HG03196 (cell line): ENCODE measurements around the gene TJAP1.
"Not testable (repeated sequence)": the region's sequence is repeated elsewhere in the genome, so short reads cannot be mapped to it uniquely, and the experiment has no call there.

ENCODE experiments used
- ATAC-seq: cut with Tn5 transposase; IDR thresholded peaks from one replicate; pipeline ENCODE4 v1.9.1; 2021; ENCODE audit not compliant: unreplicated experiment

TJAP1 gene

GRCh38 chr6:43453831-43454230 is 23.5 kb upstream of the TJAP1 start:
- no peak for ATAC-seq

GRCh38 chr6:43454290-43454695 is 23.1 kb upstream of the TJAP1 start:
- no peak for ATAC-seq

DNA sequence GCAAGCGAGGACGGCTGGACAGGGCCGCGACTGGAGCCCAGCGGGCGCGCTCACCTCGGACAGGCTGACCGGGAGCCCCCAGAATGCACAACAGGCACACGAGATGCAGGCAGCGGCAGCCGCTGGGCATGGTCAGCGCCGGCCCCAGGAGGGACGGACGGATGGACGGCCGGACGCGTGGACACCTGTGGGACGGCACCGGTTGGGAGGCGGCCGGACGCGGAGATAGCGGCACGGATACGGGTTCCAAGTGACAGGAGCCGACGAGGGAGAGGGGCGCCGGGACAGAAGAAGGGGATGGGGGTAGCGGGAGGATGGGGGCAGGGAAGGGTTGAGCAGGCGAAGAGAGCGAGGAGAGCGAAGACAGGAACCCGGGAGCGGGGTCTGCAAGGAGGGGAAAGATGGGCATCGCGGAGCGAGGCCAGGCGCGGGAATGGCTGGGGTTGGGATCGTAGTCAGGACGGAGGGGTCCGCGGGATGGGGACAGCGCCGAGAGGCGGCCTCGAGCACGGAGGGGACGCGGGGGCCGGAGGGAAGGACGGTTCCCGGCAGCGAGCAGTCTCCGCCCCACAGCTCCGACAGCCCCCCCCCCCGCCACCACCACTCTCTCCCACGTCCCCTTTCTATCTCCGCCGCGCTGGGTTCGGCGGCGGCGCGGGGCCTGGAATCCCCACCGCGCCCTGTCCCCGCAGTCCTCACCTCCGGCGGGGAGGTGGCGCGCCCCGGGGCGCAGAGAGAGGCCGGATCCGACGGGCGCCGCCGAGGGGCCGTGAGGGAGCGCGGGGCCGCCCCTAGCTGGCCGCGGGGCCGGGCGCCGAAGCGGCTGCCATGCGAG is 22.5 kb upstream of the TJAP1 start:
- ATAC-seq = no peak

- no peak for ATAC-seq
These were observed 21.6 kb upstream of the TJAP1 start, which contains the start of gene DLK2 for GRCh38 chr6:43455531-43456428. DLK2 (minus strand) TSS chr6:43455548; CDS start chr6:43454825, 723 bp downstream.

DNA sequence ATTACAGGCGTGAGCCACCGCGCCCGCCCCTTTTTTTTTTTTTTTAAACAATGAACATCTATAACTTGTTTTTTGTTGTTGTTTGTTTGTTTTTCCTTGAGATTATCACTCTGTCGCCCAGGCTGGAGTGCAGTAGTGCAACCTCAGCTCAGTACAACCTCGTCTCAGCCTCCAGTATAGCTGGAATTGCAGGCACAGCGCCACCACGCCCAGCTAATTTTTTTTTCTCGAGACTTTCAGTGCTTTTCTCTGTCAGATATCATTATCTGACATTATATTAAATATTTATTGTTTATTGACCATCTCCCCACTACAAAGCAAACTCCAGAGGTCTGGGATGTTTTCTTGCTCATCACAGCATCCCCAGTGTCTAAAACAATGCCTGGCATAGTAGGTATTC is 19.7 kb upstream of the TJAP1 start:
- no peak for ATAC-seq

- ATAC-seq = not testable (repeated sequence)
These were observed 19.2 kb upstream of the TJAP1 start for GRCh38 chr6:43458154-43458553.

GRCh38 chr6:43459535-43459934 is 17.8 kb upstream of the TJAP1 start:
- ATAC-seq = no peak

DNA sequence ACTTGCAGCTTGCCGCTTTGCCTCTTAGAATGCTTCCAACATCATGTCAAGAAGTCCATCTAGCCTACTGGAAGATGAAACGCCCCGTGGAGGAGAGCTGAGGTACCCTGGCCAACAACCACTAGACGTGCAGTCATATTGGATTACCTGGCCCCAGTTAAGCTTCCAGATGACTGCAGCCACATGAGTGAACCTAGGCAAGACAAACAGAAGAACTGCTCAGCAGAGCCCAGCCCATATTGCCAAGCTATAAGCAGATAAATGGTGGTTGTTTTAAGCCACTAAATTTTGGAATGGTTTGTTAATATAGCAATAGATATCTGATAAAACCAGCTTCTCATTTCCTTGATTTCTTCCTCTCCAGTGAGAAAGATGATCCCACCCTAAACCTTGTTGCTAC is 17.3 kb upstream of the TJAP1 start:
- no peak for ATAC-seq

DNA sequence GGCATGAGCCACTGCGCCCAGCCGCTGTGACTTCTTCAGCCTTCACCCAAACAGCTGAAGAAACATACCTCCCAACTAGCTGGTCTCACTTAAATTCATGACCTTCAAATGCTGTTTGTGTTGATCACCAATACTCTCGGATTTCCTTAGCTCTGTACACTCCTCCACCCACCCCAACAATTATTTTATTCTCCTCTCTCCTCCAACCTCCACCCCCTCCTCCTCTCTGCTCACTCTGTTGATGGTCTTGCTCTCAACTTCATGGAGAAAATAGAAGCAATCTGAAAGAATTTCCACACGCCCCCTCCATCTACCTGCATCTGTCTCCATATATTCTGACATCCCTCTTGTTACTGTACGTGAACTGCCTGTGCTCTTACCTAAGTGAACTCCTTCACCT is 15.4 kb upstream of the TJAP1 start:
- no peak for ATAC-seq

GRCh38 chr6:43464337-43464736 is 13.0 kb upstream of the TJAP1 start:
- no peak for ATAC-seq

DNA sequence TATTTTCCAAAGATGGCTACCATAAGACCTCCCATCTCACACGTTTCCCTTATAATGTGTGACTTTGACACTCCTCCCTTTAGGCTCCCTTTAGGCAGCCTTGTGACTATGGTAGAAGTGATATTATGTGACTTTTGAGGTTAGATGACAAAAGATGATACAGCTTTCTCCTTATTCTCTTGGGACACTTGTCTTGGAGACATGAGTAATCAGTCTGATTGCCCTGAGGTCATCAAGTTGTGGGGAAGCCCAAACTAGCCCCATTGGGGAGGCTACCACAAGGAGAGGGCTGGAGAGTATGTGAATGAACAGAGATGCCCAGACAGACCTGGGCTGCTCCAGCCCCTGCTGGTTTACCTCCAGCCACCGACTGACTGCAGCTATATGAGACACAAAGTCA is 11.4 kb upstream of the TJAP1 start:
- ATAC-seq = no peak

DNA sequence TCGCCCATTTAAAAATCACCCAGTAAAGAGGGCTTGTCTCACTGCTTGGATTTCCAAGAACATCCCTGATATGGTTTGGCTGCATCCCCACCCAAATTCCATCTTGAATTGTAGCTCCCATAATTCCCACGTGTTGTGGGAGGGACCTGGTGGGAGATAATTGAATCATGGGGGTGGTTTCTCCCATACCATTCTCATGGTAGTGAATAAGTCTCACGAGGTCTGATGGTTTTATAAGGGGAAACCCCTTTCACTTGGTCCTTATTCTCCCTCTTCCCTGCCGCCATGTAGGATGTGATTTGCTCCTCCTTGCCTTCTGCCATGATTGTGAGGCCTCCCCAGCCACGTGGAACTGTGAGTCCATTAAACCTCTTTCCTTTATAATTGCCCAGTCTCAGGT is 10.1 kb upstream of the TJAP1 start:
- ATAC-seq = not testable (repeated sequence)

- ATAC-seq = no peak
These were observed 9.6 kb upstream of the TJAP1 start for GRCh38 chr6:43467752-43468151.

- ATAC-seq = no peak
These were observed 9.1 kb upstream of the TJAP1 start for GRCh38 chr6:43468240-43468639.

DNA sequence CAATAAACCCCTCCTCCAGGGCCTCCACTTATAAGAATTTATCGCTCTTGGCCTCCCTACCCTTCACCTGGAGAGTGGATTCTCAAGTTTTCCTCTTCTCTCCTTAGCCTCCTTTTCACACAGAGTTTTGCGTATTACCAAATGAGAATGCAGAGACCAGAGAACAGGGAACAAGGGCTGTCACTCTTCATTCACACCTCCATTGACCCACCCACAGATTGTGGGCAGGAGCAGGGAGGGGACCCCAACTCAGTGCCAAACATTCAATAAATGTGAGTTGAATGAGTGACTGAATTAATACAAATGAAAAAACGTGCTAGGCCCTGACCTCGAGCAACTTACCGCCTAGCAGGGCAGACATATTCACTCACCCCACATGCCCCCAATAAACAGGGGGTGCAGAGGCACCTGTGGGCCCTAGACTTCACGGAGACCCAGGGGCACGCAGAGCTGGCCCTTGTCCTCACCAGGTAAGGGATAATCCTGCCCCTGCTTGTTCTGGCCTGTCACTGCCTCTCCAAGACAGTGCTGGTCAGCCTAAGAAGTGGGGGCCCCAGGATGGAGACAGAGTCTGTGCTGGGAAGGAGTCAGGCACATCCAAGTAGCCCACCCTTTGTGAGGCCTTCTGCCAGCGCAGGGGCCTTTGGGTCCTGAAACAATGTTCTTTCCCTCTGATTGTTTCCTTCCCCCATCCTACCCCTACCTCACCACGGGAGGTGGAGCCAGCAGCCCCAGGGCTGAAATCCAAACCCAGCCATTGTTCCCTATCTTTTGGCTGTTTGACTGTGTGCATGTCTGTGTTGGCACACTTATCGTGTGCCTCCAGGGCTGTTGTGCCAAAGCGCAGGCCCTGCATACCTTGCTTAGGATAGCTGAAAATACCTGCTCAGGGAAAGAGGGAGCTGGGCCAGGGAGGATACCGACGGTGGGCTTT is 8.4 kb upstream of the TJAP1 start:
- no peak for ATAC-seq

DNA sequence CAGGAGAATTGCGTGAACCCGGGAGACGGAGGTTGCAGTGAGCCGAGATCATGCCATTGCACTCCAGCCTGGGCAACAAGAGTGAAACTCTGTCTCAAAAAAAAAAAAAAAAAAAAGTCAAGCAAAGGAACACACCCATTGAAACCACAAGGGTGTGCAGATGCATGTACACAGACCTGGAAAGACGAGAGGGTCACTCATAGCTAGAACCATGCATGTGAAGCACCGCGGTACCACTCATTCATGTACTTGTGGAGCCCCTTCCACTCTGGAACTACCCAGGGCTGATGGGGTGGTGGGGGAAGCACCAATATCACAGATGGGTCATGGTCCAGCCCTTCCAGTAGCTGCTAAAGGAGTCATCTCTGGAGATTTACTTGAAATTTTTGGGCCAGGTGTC is 7.4 kb upstream of the TJAP1 start:
- no peak for ATAC-seq

DNA sequence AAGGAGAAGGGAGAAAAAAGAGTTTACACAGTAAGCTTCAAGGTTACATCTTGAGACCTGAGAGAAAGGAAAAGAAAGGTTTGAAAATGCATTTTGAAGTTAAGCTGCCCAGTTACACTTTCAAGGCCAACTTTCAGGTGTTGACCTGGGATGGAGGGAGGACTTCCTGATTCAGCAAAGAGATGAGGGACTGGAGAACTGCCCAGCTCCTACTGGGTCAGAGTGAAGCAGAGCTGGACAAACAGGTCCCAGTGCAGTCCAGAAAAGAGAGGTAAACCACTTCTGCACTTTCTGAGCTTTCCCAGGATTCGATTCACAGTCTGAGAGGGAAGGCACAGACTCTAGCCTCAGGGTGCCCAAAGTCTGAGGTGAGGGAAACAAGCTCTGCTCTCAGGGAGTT is 6.0 kb upstream of the TJAP1 start:
- ATAC-seq = no peak

- no peak for ATAC-seq
These were observed 4.9 kb upstream of the TJAP1 start for GRCh38 chr6:43472515-43472914.

DNA sequence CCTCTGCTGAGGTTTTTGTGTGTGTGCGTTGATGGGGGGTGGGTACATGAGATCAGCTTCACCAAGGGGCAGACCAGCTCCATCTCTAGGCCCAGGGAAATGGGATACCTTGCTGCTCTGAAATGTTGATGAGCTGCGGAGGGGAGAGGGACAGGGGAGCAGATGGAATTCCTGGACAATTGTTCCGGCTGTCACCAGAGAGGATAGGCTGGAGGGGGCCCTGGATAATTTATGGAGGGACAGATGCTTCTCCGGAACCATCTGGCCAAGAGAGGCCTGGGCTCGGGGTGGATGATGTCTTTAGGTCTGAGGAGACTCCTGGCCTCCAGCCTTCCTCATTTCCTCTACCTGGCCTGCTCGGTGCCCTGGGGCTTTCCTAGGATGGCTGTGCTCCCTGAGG is 1.9 kb upstream of the TJAP1 start:
- ATAC-seq = no peak

GRCh38 chr6:43476746-43477145 is 624 bp upstream of the TJAP1 start:
- ATAC-seq = no peak

DNA sequence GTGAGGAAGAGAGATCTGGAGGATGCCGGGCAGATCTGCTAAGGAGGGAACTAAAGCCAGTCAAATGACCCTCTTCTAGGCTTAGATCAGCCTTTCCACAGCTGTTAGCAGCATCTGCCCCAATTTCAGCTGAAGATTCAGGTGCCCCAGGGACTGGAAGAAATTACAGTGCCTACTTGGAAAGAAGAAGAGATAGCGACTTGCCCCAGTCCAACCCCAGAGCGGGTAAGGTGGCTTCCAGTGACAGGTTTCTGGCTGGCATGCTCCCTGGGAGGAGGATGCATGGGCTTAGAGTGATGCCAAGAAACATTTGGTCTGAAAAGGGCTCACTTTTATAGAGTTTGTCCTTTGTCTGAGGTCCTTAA is 620 bp downstream of the TJAP1 start:
- no peak for ATAC-seq
